HPDE6-E6E7 (cell line): ENCODE results near the gene SNX18.

Experiments used
- DNase-seq: peaks from one replicate; pipeline ENCODE4 v3.0.0; 2011; ENCODE audit warnings: missing footprints; ENCODE audit errors: extremely low spot score

Gene SNX18

DNA sequence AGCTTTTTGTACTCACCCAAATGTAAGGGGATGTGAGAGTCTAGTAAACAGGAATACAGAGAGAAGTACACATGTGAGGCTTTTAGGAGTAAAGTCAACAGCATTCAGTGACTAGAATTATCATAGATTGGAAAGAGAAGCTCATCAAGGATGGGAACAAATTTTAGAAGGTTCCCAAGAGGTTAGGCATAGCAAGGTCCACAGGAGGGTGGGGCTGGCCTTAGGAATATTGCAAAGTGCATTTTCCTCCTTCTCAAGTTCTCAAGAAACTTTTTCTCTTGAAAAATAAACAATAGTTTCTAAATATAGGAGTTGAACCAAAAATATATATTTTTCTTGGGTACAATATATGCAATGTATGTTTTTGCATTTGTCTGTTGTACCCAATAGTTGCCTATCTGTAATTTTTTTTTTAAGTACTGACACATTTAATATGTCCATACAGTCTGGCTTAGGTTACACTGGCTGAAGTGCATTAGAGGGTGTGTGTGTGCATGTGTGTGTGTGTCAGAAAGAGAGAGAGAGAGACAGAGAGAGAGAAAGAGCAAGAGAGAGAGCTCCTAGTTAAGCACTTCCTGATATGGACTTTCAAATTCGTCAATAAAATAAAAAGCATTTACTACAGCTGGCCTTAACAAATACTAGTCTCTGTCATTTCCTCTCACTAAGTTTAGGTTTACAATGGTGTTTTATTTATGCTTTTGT is 62.2 kb downstream of the SNX18 start:
- DNase-seq, result no peak

DNA sequence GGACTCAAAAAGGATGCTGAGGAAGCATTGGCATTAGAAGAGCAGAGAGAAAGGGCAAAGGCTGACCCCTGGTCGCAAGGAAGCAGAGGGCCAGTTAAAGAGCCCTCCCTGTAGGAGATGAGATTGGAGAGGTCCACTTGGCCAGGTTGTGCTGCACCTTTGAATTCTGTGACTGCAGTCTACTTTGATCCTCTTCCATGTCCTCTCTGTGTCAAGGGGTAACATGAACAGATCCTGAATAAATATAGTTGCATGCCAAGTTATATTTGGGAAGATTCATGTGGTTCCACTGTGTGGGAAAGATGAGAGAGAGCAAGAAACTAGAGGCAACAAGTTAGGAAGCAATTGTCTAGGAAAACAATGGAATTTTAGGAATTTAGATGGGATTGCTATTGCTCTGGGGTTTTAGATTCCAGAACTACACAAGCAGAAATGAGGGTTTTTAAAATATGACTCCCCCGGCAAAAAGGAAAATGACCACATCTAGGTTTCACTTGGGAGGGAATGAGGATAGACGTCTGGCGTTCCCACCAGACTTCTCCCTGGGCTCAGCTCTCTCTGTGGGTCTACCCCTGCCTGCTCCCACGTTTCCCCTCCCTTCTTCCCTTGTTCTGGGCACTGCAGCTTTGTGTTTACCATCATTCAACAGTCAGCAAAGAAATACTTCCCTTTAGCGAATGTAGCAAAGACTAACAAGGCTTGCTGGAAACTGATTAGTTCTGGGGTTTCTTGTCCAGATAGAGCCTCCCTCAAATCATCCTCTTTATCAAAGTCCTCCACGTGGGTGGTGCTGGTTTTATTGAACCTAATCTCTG is 63.6 kb downstream of the SNX18 start:
- DNase-seq, result no peak

DNA sequence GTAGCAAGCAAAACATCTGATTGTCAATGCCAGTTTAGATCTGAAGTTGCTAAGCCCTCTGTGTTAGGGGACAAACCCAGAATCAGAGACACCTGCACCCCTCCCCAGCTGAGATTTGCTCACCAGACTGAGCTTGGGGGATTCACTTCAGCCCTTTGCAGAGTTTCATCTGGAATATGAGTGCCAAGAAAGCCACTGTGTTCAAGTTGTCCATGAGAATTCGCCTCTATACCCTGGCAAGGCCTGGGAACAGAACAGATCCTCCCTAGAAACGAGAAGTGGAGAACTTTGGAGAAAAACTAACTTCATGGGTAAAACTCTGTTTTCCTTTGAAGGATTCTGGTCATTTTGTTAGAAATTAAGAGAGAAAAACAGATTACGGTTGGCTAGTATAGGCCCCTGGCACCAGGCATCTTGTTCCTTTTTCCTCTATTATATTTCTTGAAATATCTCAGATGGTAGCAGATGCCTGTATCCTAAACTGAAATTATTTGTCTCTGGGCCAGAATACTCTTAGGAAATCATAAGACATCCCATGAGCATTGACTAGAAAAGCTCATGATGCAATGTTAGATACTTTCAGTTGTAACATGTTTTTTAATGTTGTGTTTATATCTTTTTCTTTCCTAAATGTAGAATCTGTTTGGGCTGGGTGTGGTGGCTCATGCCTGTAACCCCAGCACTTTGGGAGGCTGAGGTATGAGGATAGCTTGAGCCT is 64.4 kb downstream of the SNX18 start:
- DNase-seq, result no peak

DNA sequence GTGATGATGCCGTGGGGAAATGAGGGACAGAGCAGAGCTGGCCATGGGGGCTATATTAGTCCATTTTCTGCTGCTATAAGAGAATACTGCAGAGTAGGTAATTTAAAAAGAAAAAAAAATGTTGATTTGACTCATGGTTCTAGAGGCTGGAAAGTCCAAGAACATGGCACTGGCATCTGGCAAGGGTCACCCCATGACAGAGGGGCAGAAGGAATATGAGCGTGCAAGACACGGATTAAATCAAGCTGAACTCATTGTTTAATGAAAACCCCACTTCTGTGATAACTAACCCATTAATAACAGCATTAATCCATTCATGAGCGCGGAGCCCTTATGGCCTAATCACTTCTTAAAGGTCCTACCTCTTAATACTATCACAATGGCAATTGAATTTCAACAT is 68.8 kb downstream of the SNX18 start:
- DNase-seq, result no peak

DNA sequence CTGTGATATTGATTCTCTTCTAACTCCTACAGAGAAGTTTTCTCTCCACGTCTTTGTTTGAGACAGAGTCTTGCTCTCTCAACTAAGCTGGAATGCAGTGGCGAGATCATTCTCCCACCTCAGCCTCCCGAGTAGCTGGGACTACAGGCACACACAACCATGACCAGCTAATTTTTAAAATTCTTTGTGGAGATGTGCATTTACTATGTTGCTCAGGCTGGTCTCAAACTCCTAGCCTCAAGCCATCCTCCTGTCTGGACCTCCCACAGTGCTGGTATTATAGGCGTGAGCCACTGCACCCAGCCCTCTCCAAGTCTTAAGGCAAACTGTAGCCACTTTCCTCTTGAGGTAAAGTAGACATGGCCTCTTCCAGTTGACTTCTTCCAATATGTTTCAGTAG is 72.2 kb downstream of the SNX18 start:
- no peak for DNase-seq

DNA sequence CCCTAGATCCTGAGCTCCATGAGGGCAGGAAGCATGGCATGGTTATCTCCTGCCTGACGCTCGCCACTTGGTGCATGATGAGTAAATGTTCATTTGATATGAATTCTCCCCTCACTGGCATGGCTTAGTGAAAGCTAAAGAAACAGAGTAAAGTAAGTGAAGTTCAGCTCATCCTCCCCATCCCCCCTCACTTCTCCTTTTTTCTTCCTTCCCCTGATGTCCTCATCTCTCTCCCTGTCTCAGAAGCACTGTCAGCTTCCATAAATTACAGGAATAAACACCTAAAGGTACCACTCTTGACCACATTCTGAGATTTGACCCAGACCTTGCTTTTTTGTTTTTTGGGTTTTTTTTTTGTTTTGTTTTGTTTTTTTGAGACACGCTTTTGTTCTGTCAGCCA is 73.3 kb downstream of the SNX18 start:
- DNase-seq, result no peak

DNA sequence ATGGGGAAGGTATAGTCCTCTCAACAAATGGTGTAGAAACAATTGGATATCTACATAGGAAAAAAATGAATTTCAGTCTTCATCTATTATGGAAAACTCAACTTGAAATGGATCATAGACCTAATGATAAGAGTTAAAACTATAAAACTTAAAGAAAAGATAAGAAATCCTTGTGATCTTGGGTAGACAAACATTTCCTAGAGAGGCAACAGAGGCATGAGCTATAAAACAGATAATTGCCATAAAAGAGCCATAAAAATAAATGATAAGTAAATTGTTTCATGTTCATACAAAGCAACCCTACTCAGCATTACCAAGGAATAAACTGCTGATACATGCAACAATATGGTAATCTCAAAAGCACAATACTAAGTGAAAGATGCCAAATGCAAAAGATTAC is 76.2 kb downstream of the SNX18 start:
- DNase-seq, result no peak

DNA sequence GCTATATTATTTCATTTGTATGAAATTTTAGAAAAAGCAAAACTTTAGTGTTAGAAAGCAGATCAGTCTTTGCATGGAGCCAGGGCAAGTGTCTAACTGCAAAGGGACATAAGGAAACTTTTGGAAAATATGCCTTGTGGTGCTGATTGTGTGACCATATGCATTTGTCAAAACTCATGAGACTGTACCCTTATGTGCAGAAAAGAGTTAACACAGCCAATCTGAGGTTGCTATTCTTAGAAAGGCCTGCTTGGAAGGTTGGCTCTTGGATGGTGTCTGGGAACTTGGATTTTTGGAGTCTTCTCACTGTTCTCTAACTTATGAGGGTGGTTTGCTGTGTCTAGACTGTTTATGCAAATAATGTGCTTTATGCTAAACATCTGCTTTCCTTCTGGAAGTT is 76.6 kb downstream of the SNX18 start:
- DNase-seq, result no peak

DNA sequence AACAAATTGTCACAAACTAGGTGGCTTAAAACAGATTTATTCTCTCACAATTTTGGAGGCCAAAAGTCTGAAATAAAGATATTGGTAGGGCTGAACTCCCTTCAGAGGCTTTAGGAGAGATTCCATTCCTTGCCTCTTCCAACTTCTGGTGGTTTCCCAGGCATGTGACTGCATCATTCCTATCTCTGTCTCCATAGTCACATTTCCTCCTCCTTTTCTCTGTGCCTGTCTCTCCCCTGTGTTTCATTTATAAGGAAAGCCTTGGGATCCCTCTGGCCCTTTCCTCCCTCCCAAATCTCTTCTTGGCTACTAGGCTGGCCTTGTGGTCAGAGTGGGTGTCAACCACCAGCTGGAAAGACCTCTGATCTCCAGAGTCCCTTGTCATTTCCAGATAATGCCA is 78.2 kb downstream of the SNX18 start:
- DNase-seq, result no peak
